HG03565 (cell line): ENCODE results near the gene LRTM1.

Experiments used
- ATAC-seq: cut with Tn5 transposase; IDR thresholded peaks from one replicate; pipeline ENCODE4 v1.9.1; 2021; ENCODE audit warnings: mild to moderate bottlenecking, moderate library complexity; ENCODE audit not compliant: unreplicated experiment

LRTM1 gene

GRCh38 chr3:54941690-54942362 lies 14.0 kb upstream of the LRTM1 start:
- ATAC-seq: no peak

DNA sequence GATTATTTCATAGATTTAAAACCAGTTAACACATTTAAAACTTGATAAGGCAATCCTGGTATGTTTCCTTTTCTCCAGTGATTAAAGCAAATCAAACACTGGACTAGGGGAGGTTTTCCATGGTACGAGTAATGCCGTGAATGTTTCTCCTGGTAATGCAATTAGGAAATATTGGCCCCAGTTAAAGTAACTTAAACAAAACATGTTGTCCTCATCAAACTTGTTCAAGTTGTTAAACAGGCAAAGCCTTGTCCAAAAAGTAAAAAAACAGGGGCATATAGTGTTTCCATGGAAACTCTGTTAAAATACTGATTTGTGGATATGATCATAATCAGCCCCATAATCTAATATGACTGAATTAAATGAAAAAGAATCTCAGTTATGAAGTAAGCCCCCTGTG lies 13.1 kb upstream of the LRTM1 start:
- ATAC-seq: no peak

DNA sequence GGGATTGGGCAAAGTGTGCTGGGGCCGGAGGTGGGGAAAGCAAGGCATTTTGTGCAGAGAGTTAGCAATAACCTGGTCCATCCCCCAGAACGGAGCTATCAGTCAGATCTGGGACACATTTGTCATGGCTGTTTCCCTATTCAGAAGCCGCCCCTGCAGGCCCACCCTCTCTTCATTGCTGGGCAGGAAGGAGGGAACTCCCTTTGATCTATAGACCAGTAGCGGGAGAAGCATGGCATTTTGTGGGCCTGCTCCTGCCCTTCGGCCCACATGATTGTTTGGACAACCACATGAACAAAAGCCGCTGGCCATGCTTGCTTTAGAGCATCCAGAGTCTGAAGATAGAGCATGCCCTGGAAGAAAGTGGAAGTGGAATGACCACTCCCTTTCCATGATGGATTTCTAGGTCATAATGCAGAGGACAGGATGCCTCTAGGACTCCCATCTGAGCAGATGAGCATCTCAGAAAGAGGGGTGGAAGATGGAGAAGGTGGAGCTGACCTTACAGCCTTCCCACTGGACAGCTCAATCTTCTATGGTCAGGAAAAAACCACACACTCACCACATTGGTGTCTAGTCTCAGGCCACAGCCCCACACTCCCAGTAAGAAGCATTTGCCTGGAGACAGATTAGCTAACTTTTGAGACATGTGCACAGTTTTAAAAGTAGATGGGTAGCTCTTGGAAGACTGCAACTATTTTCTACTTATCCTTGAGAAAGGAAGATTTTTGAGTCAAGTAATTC lies 11.9 kb upstream of the LRTM1 start:
- no peak for ATAC-seq

GRCh38 chr3:54936561-54936960 lies 8.7 kb upstream of the LRTM1 start:
- no peak for ATAC-seq

- no peak for ATAC-seq
Measured at GRCh38 chr3:54935869-54936268, 8.0 kb upstream of the LRTM1 start.

GRCh38 chr3:54932606-54933005 lies 4.7 kb upstream of the LRTM1 start:
- no peak for ATAC-seq

DNA sequence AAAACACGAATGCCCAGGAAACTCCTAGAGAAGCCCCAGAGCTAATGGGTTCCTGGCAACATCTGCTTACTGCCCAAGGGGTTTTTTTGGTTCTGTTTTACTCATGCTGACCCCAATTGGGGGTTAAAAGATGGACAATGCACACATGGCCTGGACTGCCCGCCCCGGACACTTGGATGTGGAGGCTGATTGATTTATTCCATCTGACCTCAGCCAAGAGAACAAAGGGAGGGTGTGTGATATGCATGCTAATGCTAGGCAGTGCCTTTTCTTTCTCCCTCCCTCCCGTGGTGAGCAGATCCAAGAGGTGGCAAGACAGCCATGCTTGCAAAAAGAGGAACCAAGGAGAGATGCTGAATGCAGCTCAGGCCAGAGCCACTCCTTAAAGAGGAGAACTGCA lies 3.3 kb upstream of the LRTM1 start:
- ATAC-seq: no peak

- ATAC-seq: no peak
Measured at GRCh38 chr3:54918516-54918915, 9.3 kb downstream of the LRTM1 start.

GRCh38 chr3:54917862-54918261 lies 10.0 kb downstream of the LRTM1 start:
- no peak for ATAC-seq

DNA sequence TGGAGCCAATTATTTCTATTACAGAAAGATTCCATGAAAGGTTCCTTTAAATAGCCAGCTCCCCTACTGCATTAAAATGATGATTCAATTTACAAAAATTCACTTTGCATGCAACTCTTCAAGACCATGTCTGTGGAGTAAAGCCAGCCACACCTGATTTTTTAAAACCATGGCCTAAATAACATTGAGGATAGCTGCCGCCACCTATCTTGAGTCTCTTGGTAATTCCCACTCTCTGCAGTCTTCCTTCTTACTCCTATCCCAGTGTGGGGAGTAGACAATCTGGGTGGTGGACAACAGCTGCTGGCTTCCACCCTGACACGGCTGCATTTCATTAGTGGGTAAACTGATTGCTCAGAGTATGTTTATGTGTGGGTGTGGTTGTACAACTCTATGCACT lies 10.7 kb downstream of the LRTM1 start:
- no peak for ATAC-seq

- no peak for ATAC-seq
Measured at GRCh38 chr3:54916732-54917131, 11.1 kb downstream of the LRTM1 start.

DNA sequence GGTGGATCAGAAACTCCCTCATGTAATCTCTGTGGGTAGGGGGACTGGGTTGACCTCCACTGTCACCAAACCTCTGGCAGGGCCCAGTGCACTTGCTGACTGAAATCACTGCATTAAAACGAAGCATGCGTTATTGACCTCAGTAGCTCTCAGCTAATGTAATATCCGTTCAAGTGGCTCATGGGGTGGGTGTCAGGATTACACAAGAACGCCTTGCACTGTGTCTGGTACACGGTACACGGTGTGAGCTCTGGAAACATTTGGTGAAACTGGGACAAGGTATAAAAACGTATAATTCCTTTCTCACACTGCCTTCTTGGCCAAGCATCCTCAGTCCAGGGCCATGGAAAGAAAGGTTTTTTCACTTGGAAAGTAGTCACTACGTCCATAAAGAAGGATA lies 11.9 kb downstream of the LRTM1 start:
- no peak for ATAC-seq

GRCh38 chr3:54915181-54915580 lies 12.7 kb downstream of the LRTM1 start:
- ATAC-seq: no peak

- ATAC-seq: no peak
Measured at GRCh38 chr3:54914180-54914579, 13.7 kb downstream of the LRTM1 start.

DNA sequence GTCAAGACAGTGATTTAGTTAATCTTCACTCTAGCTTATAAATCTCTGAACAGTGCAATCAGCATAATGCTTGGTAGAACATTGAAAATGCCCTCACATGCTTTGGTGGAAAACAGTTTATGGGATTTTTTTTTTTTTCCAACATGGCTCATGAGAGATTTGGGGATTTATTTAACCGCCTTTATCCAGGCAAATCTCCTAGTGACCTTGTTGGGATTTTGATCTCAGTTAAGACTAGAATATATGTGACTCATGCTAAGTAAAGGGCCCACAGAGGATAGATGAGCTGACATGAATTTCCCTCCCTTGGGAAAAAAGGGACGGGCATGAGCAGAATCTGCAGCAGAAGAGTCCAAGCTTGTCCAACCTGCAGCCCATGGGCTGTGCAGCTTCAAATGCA lies 18.7 kb downstream of the LRTM1 start:
- no peak for ATAC-seq

DNA sequence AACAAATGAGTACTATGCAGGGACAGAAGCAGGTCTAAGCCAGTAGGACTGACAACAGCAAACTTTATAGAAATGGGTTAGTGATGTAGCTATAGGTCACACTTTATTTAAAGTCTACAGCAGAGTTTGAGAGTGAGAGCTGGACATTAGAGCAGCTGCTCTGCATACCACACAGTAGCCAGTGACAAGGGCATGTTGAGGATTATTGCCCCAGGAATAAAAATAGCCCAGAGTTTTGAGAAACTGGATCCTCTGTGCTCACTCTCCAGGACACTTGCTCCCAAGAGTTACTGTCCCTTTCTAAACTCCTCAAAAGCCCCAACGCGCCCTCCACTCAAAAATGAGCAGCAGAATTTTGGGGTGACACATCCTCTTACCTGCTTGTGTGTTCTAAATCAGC lies 21.1 kb downstream of the LRTM1 start:
- no peak for ATAC-seq

- ATAC-seq: no peak
Measured at GRCh38 chr3:54905920-54906319, 21.9 kb downstream of the LRTM1 start.

DNA sequence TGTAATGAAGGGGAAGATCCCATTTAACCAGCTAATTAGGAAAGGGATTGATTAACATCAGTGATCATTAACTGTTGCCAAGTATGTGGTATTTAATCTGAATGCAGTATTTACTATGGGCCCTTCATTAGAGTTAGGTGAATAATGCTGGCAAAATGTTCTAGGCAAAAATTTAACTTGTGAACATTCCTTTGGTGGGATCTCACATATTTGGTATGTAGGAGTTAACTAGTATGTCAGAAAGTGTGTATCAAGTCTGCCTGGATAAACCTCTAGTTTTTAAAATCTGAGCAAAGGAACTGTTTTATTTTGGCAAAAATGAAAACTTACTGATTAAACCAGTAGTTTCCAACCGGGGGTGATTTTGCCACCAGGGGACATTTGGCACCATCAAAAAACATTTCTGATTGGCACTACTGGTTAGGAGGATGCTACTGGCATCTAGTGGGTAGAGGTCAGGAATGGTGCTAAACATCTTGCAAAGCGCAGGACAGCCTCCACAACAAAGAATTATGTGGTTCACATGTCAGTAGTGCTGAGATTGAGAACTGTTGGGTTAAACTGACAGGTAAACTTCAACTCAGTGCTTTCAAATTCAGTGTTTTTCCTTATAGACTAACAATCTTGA lies 22.5 kb downstream of the LRTM1 start:
- ATAC-seq: no peak

GRCh38 chr3:54901906-54902685 lies 25.8 kb downstream of the LRTM1 start:
- no peak for ATAC-seq

DNA sequence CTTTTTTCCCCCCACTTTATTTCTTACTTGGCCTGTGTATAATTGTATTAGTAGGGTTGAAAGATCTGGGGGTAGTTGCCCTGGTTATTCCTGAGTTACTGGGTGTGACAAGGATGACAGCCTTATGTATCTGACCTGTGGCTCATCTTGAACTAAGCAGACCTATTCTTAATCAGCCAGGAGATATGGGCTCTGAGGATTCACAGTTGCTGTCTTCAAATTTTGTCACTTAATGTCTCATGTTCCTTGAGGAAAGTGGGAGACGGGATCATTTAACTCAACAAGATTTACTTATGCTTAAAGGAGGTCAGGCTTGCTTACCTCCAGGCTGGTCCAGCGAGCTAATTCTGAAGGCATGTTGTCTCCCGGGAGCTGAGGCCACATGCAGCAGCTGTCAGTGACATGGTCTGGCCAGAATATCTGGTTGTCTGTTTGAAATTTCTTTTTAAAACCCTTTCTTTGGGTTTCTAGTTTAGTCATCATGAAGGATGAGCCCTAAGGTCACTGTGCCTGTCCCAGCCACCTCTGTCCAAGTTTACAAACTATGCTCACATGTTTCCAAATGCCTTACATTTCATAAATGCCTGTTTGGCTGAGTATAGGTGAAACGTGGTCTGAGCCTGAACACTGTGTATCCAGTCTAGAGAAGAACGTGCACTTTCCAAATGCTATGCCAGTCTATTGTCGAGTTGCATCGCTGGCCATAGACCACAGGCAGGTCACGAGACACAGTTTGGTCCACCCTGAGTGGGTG lies 26.8 kb downstream of the LRTM1 start:
- ATAC-seq: no peak

DNA sequence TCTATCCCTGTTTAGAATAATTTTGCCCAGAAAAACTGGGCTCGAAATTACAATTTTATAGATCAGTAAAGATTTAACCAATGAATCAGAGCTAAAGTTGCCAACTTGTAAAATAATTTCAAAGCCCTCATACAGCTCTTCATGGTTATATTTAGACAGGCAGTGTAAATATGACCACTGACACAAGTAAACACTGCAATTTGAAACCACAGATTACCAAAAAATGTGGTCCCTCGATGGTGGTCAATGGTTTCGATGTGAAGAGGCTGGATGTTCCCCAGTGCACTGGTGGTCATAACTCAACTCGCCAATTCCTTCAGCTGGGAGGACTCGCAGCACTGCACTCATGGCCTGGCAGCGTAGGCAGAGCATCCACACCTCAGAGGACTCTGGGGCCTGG lies 28.6 kb downstream of the LRTM1 start:
- ATAC-seq: no peak
